Mesenchymal stem cell (in vitro differentiated cells and primary cell): ENCODE results near the gene MEIOB.

Experiments used
- DNase-seq: peaks from one replicate; pipeline ENCODE4 v3.0.0-alpha.2; 2013
- H2AFZ ChIP-seq: one replicate; pipeline ENCODE4 v1.6.1; 2013; ENCODE audit warnings: low read depth, mild to moderate bottlenecking, control low read depth, inconsistent platforms, low read length, moderate library complexity
- H2AK5ac ChIP-seq: 2 replicates; pipeline ENCODE4 v1.6.1; 2013; ENCODE audit warnings: low read length, moderate library complexity, mild to moderate bottlenecking, inconsistent platforms; ENCODE audit not compliant: severe bottlenecking
- H2BK120ac ChIP-seq: one replicate; pipeline ENCODE4 v1.6.1; 2013; ENCODE audit warnings: low read depth, mild to moderate bottlenecking, inconsistent platforms, low read length, moderate library complexity
- H2BK12ac ChIP-seq, 2 experiments: one replicate each; pipeline ENCODE4 v1.6.1; 2013; ENCODE audit warnings: inconsistent platforms in 2 of 2, low read length in 2 of 2, mild to moderate bottlenecking in 2 of 2, moderate library complexity in 2 of 2, control low read depth in 1 of 2
- H2BK15ac ChIP-seq: one replicate; pipeline ENCODE4 v1.6.1; 2013; ENCODE audit warnings: mild to moderate bottlenecking, low read depth, inconsistent platforms; ENCODE audit not compliant: poor library complexity, severe bottlenecking
- H2BK5ac ChIP-seq: 2 replicates; pipeline ENCODE4 v1.6.1; 2013; ENCODE audit warnings: low read depth, mild to moderate bottlenecking, low read length, control low read depth, inconsistent platforms; ENCODE audit not compliant: poor library complexity, severe bottlenecking
- H3K14ac ChIP-seq, 2 experiments: one replicate each; pipeline ENCODE4 v1.6.1; 2013; ENCODE audit warnings: inconsistent platforms in 2 of 2, low read length in 2 of 2, control low read depth in 1 of 2, mild to moderate bottlenecking in 1 of 2, moderate library complexity in 1 of 2
- H3K18ac ChIP-seq, 2 experiments: one replicate each; pipeline ENCODE4 v1.6.1; 2013; ENCODE audit warnings: inconsistent platforms in 2 of 2, low read length in 2 of 2, control low read depth in 1 of 2, low read depth in 1 of 2, mild to moderate bottlenecking in 1 of 2
- H3K23ac ChIP-seq, 2 experiments: one replicate each; pipeline ENCODE4 v1.6.1; 2013; ENCODE audit warnings: inconsistent platforms in 2 of 2, low read length in 2 of 2, mild to moderate bottlenecking in 2 of 2, moderate library complexity in 2 of 2, control low read depth in 1 of 2
- H3K27ac ChIP-seq: 2 replicates; pipeline ENCODE4 v1.5.1; 2013; ENCODE audit warnings: mild to moderate bottlenecking, moderate library complexity, low read length, control low read depth, inconsistent platforms; ENCODE audit not compliant: poor library complexity, severe bottlenecking
- H3K27me3 ChIP-seq, 2 experiments: 2 replicates each; pipeline versions ENCODE4 v1.6.1 to v1.7.0; 2013; ENCODE audit warnings: low read length in 2 of 2, mild to moderate bottlenecking in 2 of 2, moderate library complexity in 2 of 2, control low read depth in 1 of 2, inconsistent platforms in 1 of 2; ENCODE audit not compliant: control insufficient read depth in 1 of 2, insufficient read depth in 1 of 2
- H3K36me3 ChIP-seq, 2 experiments: 2 replicates each; pipeline versions ENCODE4 v1.6.1 to v1.7.0; 2013; ENCODE audit warnings: low read length in 2 of 2, control low read depth in 1 of 2, inconsistent platforms in 1 of 2, low read depth in 1 of 2, mild to moderate bottlenecking in 1 of 2; ENCODE audit not compliant: insufficient read depth in 2 of 2, control insufficient read depth in 1 of 2
- H3K4ac ChIP-seq, 2 experiments: one replicate each; pipeline ENCODE4 v1.6.1; 2013; ENCODE audit warnings: inconsistent platforms in 2 of 2, low read length in 2 of 2, mild to moderate bottlenecking in 2 of 2, moderate library complexity in 2 of 2, control low read depth in 1 of 2, low read depth in 1 of 2
- H3K4me1 ChIP-seq: 2 replicates; pipeline ENCODE4 v1.6.1; 2013; ENCODE audit warnings: low read depth, low read length, control low read depth; ENCODE audit not compliant: control insufficient read depth, insufficient read depth
- H3K4me2 ChIP-seq: 2 replicates; pipeline ENCODE4 v1.6.1; 2013; ENCODE audit warnings: low read length, mild to moderate bottlenecking, inconsistent platforms; ENCODE audit not compliant: poor library complexity, severe bottlenecking
- H3K4me3 ChIP-seq, 2 experiments: 2 replicates each; pipeline versions ENCODE4 v1.5.1 to v1.7.0; 2013; ENCODE audit warnings: low read length in 2 of 2, mild to moderate bottlenecking in 2 of 2, control low read depth in 1 of 2, low read depth in 1 of 2; ENCODE audit not compliant: insufficient read depth in 1 of 2
- H3K79me1 ChIP-seq: replicated peaks from 2 replicates; pipeline ENCODE4 v1.6.1; 2013; ENCODE audit warnings: mild to moderate bottlenecking, control low read depth, low read length, inconsistent platforms; ENCODE audit not compliant: poor library complexity, severe bottlenecking
- H3K9ac ChIP-seq: 2 replicates; pipeline ENCODE4 v1.7.0; 2013; ENCODE audit warnings: mild to moderate bottlenecking, low read length, moderate library complexity
- H3K9me3 ChIP-seq: 2 replicates; pipeline ENCODE4 v1.7.0; 2013; ENCODE audit warnings: mild to moderate bottlenecking, low read length; ENCODE audit not compliant: control insufficient read depth
- H4K8ac ChIP-seq: one replicate; pipeline ENCODE4 v1.6.1; 2013; ENCODE audit warnings: inconsistent platforms, mild to moderate bottlenecking, low read length, moderate library complexity
- H4K91ac ChIP-seq: one replicate; pipeline ENCODE4 v1.6.1; 2013; ENCODE audit warnings: mild to moderate bottlenecking, low read length, inconsistent platforms
- WGBS: methylation state at CpG from one replicate; pipeline ENCODE4 v1.1.7; 2013; ENCODE audit warnings: mixed read lengths; 5-methylcytosine and 5-hydroxymethylcytosine counted together

Gene MEIOB

DNA sequence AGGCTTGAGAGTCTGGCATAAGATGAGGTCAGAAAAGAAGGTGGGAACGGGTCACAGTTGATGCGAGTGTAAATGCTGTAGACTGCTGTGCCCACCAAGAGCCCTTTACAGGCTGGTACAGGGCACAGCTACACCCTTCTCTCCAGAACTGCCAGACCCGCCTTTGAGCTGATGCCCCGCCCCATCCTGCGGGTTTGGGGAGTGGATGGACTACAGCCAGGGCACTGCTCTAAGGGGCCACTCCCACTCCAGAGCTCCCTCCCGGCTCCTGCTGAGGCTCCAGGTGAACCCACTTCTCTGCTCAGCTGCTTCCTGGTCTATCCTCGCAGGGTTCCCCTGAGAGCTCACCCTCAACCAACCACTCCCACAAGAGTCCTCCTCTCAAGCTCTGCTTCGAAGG, 12.3 kb downstream of the MEIOB start:
- Histone ChIP-seq H2AK5ac (no peak overlapping the region), H3K79me1 (no peaks in the 10 kb centered on the region), H3K27ac (no peak overlapping the region), H2BK120ac (no peak overlapping the region), H2BK15ac (no peak overlapping the region), H4K8ac (no peak overlapping the region), H3K18ac (no peak overlapping the region), H3K23ac (no peak overlapping the region), H3K4me2 (no peak overlapping the region), H2BK5ac (no peak overlapping the region), H3K14ac (no peak overlapping the region), H3K36me3 (no peaks in the 10 kb centered on the region), H4K91ac (no peak overlapping the region), H3K4me3 (no peak overlapping the region), H3K4ac (no peak overlapping the region), H3K27me3 (peaks cover 3 to 76% of the 10 kb centered on the region in 2 experiments), H3K9ac (no peak overlapping the region), H3K4me1 (peaks cover 3% of the 10 kb centered on the region), H2BK12ac (no peak overlapping the region), H3K9me3 (no peaks in the 10 kb centered on the region), H2AFZ (no peak overlapping the region)
- WGBS, result 45% methylated on average over 6 of the region's 8 CpGs
- DNase-seq, result no peak

- no peaks in the 10 kb centered on the region for H3K79me1 ChIP-seq
- H2BK15ac ChIP-seq, result no peak overlapping the region
- H2AFZ ChIP-seq, result no peak overlapping the region
- no peak overlapping the region for H3K9ac ChIP-seq
- WGBS, result 39% methylated on average over 6 of the region's 8 CpGs
- H3K4ac ChIP-seq, result no peak overlapping the region
- DNase-seq, result no peak
- H3K23ac ChIP-seq, result no peak overlapping the region
- H4K91ac ChIP-seq, result no peak overlapping the region
- H3K4me1 ChIP-seq, result peaks cover 3% of the 10 kb centered on the region
- H3K36me3 ChIP-seq, result no peaks in the 10 kb centered on the region
- H2BK5ac ChIP-seq, result no peak overlapping the region
- peak overlapping the region; percentile 24 for H3K4me2 ChIP-seq
- peaks cover 12 to 84% of the 10 kb centered on the region in 2 experiments for H3K27me3 ChIP-seq
- no peak overlapping the region for H2BK12ac ChIP-seq
- H2AK5ac ChIP-seq, result no peak overlapping the region
- H3K27ac ChIP-seq, result peak overlapping the region; percentile 64
- H4K8ac ChIP-seq, result no peak overlapping the region
- H3K9me3 ChIP-seq, result no peaks in the 10 kb centered on the region
- H3K14ac ChIP-seq, result no peak overlapping the region
- H2BK120ac ChIP-seq, result no peak overlapping the region
- no peak overlapping the region for H3K18ac ChIP-seq
- H3K4me3 ChIP-seq, result no peak overlapping the region
Observed at GRCh38 chr16:1858189-1858865, 13.6 kb downstream of the MEIOB start.

DNA sequence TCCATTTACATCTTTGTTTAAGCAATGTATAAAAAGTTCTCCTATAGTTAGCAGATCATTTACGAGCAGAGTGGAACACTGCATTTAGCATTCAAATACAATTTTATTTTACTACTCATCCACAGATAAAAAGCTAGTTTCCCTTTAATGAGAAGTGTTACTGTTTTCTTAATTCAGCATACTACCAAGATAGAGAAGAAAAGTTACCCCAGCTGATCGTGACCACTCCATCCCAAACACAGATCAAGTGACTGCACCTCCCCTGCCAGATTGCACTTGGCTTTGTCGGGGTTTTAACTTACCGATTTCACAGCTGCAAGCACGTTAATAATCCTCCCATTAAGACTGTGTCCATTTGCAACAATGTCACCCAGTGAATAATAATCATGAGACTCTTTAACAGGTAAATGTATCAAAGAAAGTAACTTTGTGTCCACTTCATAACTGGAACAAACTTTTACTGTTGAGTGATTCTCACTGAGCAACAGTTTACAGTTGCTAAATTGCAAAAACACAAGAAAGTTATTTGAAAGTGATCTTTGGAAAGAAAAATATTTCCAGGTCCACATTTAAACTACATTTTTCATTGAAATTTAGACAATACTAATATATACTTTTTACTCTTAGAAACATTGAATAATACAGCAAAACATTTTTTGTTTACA, 14.4 kb downstream of the MEIOB start:
- Histone ChIP-seq H3K4me2 (no peak overlapping the region), H3K36me3 (no peaks in the 10 kb centered on the region), H3K4me1 (peaks cover 3% of the 10 kb centered on the region), H3K23ac (no peak overlapping the region), H3K9ac (no peak overlapping the region), H4K8ac (no peak overlapping the region), H3K79me1 (no peaks in the 10 kb centered on the region), H2AFZ (no peak overlapping the region), H2BK5ac (no peak overlapping the region), H3K4me3 (no peak overlapping the region), H2BK12ac (no peak overlapping the region), H2BK120ac (no peak overlapping the region), H3K27ac (peak overlapping the region; percentile 64), H3K18ac (no peak overlapping the region), H2AK5ac (no peak overlapping the region), H4K91ac (no peak overlapping the region), H3K27me3 (peaks cover 14 to 88% of the 10 kb centered on the region in 2 experiments), H2BK15ac (no peak overlapping the region), H3K14ac (no peak overlapping the region), H3K4ac (no peak overlapping the region), H3K9me3 (no peaks in the 10 kb centered on the region)
- 68% methylated on average over 3 of the region's 5 CpGs for WGBS
- DNase-seq, result no peak

GRCh38 chr16:1851793-1852192, 20.2 kb downstream of the MEIOB start:
- Histone ChIP-seq H2BK15ac (no peak overlapping the region), H3K4me3 (no peak overlapping the region), H2AFZ (no peak overlapping the region), H4K8ac (no peak overlapping the region), H3K9ac (no peak overlapping the region), H2BK12ac (no peak overlapping the region), H4K91ac (no peak overlapping the region), H3K18ac (no peak overlapping the region), H2BK5ac (no peak overlapping the region), H3K27ac (no peak overlapping the region), H3K23ac (no peak overlapping the region), H3K14ac (no peak overlapping the region), H3K4ac (no peak overlapping the region), H3K4me2 (no peak overlapping the region), H3K79me1 (no peaks in the 10 kb centered on the region), H3K36me3 (no peaks in the 10 kb centered on the region), H2BK120ac (no peak overlapping the region), H2AK5ac (no peak overlapping the region), H3K4me1 (no peaks in the 10 kb centered on the region), H3K9me3 (no peaks in the 10 kb centered on the region), H3K27me3 (peaks cover 15 to 59% of the 10 kb centered on the region in 2 experiments)
- no peak for DNase-seq
- 74% methylated on average over 3 of the region's 4 CpGs for WGBS
